ENCODE measurements around the gene POLR1H. TPM values are rescaled to one million over a fixed set of nuclear protein-coding genes. Genes with fewer than 3 reads are reported as not detected.
"Not testable (repeated sequence)": the region's sequence is repeated elsewhere in the genome, so short reads cannot be mapped to it uniquely, and the experiment has no call there.

POLR1H gene
- total RNA-seq, 1 donor, result 20.3 TPM

DNA sequence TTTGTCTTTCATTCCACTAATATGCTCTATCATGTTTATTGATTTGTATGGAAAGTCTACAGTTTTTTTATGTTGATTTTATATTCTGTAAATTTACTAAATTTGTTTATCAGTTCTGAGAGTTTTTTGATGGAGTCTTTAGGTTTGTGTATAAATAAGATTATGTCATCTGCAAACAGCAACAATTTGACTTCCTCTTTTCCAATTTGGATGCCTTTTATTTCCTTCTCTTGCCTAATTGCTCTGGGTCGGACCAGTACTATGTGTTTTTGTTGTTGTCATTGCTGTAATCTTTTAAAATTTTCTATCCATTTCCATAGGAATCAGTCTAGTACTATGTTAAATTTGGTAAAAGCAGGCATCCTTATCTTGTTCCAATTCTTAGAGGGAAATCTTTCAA lies 31.5 kb upstream of the POLR1H start:
- TF ChIP-seq, protein P1, sequence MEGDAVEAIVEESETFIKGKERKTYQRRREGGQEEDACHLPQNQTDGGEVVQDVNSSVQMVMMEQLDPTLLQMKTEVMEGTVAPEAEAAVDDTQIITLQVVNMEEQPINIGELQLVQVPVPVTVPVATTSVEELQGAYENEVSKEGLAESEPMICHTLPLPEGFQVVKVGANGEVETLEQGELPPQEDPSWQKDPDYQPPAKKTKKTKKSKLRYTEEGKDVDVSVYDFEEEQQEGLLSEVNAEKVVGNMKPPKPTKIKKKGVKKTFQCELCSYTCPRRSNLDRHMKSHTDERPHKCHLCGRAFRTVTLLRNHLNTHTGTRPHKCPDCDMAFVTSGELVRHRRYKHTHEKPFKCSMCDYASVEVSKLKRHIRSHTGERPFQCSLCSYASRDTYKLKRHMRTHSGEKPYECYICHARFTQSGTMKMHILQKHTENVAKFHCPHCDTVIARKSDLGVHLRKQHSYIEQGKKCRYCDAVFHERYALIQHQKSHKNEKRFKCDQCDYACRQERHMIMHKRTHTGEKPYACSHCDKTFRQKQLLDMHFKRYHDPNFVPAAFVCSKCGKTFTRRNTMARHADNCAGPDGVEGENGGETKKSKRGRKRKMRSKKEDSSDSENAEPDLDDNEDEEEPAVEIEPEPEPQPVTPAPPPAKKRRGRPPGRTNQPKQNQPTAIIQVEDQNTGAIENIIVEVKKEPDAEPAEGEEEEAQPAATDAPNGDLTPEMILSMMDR (IDR thresholded peaks at IDR 0.05; ENCODE audit: insufficient read depth, low read depth, low read length), result no peak
- no peak overlapping the region for H3K4me3 ChIP-seq (ENCODE audit: low read depth, low read length)
- no peak for DNase-seq (ENCODE audit: low read depth)

- no peak overlapping the region for H3K4me3 ChIP-seq (ENCODE audit: low read depth, low read length)
- DNase-seq (ENCODE audit: low read depth), result no peak
- TF ChIP-seq, protein P1 (IDR thresholded peaks at IDR 0.05; ENCODE audit: insufficient read depth, low read depth, low read length), result no peak
Observed at GRCh38 chr6:30031381-30031780, 29.7 kb upstream of the POLR1H start.

GRCh38 chr6:30033440-30033839 lies 27.6 kb upstream of the POLR1H start:
- H3K4me3 ChIP-seq (ENCODE audit: low read depth, low read length), result not testable (repeated sequence)
- DNase-seq (ENCODE audit: low read depth), result peak; percentile 72

- TF ChIP-seq, protein P1 (IDR thresholded peaks at IDR 0.05; ENCODE audit: insufficient read depth, low read depth, low read length), result no peak
- DNase-seq (ENCODE audit: low read depth), result no peak
Observed at GRCh38 chr6:30035784-30036183, 25.3 kb upstream of the POLR1H start.

GRCh38 chr6:30037182-30037788 lies 23.8 kb upstream of the POLR1H start:
- no peak overlapping the region for H3K4me3 ChIP-seq (ENCODE audit: low read depth, low read length)
- TF ChIP-seq, protein P1 (IDR thresholded peaks at IDR 0.05; ENCODE audit: insufficient read depth, low read depth, low read length), result peak; percentile 58
- DNase-seq (ENCODE audit: low read depth), result peak; percentile 27

More at GRCh38 chr6:30035784-30036183, 25.3 kb upstream of the POLR1H start:
- H3K4me3 ChIP-seq (ENCODE audit: low read depth, low read length), result no peak overlapping the region

DNA sequence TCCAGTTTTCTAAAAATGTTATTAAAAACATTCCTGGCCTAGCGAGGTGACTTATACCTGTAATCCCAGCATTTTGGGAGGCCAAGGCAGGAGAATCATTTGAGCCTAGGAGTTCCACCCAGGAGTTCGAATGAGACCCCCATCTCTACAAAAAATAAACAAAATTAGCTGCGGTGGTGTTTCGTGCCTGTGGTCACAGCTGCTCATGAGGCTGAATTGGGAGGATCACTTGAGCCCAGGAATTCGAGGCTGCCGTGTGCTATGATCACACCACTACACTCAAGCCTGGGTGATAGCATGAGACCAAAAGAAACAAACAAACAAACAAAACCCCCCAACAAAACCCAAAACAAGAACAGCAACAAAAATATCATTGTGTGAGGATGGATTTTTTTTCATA lies 19.8 kb upstream of the POLR1H start:
- TF ChIP-seq, protein P1 (IDR thresholded peaks at IDR 0.05; ENCODE audit: insufficient read depth, low read depth, low read length), result no peak
- no peak for DNase-seq (ENCODE audit: low read depth)
- no peak overlapping the region for H3K4me3 ChIP-seq (ENCODE audit: low read depth, low read length)

- DNase-seq (ENCODE audit: low read depth), result peak; percentile 49
- TF ChIP-seq, protein P1 (IDR thresholded peaks at IDR 0.05; ENCODE audit: insufficient read depth, low read depth, low read length), result no peak
- H3K4me3 ChIP-seq (ENCODE audit: low read depth, low read length), result no peak overlapping the region
Observed at GRCh38 chr6:30041821-30042220, 19.2 kb upstream of the POLR1H start.
